Esophagus muscularis mucosa (tissue), 4 donors: Measurements from ENCODE around the gene SCAMP3. TPM values are rescaled to one million over a fixed set of nuclear protein-coding genes. Genes with fewer than 3 reads are reported as not detected.

ENCODE experiments used
- DNase-seq: peaks from one replicate; pipeline ENCODE4 v3.0.0-alpha.2; 2017; ENCODE audit errors: extremely low spot score
- H3K27ac ChIP-seq, 4 donors: fragments of 200-600 bp; sonication (generic); replicated peaks in 1 of 4; 1 replicate in 3 of 4; 2 replicates in 1 of 4; pipeline ENCODE4 v1.5.1; 2016 to 2019; ENCODE audit warnings: mild to moderate bottlenecking in 1 of 4
- H3K27me3 ChIP-seq, 4 donors: fragments of 200-600 bp; sonication (generic); one replicate each; pipeline versions ENCODE4 v1.5.1 to v1.6.0; 2016 to 2019
- H3K36me3 ChIP-seq, 4 donors: fragments of 200-600 bp; sonication (generic); one replicate each; pipeline ENCODE4 v1.5.1; 2016 to 2019
- H3K4me1 ChIP-seq, 4 donors: fragments of 200-600 bp; sonication (generic); one replicate each; pipeline ENCODE4 v1.5.1; 2016 to 2019
- H3K4me3 ChIP-seq, 4 donors: fragments of 200-600 bp; sonication (generic); 1 replicate in 2 of 4; 2 replicates in 2 of 4; pipeline ENCODE4 v1.5.1; 2016 to 2019; ENCODE audit warnings: mild to moderate bottlenecking in 4 of 4, moderate library complexity in 1 of 4
- H3K9me3 ChIP-seq, 4 donors: fragments of 200-600 bp; sonication (generic); 1 replicate in 3 of 4; 2 replicates in 1 of 4; pipeline ENCODE4 v1.5.1; 2016 to 2019
- EP300 ChIP-seq: sonication (generic); formaldehyde crosslinking; IDR thresholded peaks from one replicate; pipeline ENCODE4 v1.6.1; 2017; ENCODE audit warnings: antibody characterized with exemption
- POLR2A ChIP-seq: fragments of 450-650 bp; IDR thresholded peaks from one replicate; pipeline ENCODE4 v1.6.1; 2017; ENCODE audit warnings: antibody characterized with exemption, moderate library complexity, mild to moderate bottlenecking, low read depth
- POLR2AphosphoS5 ChIP-seq, 2 donors: sonication (generic); formaldehyde crosslinking; IDR thresholded peaks; one replicate each; pipeline ENCODE4 v1.6.1; 2017; ENCODE audit warnings: antibody characterized with exemption in 2 of 2
- WGBS: methylation state at CpG from one replicate; pipeline ENCODE4 v1.1.5; 2018; 5-methylcytosine and 5-hydroxymethylcytosine counted together
- intact Hi-C: fragments of 100-400 bp; cut with DNase I; formaldehyde crosslinking; loops from one replicate; pipeline ENCODE4 v1.15.1; 2023
- total RNA-seq, 4 donors: library from RNA; depleted of rRNA; stranded (reverse); fragments of >200 nt; gene quantifications; one replicate each; pipeline versions ENCODE4 v1.1.0 to v1.2.1, GENCODE V29; 2016
- TF ChIP-seq, protein P1 (sequence below), 3 experiments: fragments of 200-600 bp in 2 of 3; fragments of 450-650 bp in 1 of 3; sonication (generic) in 2 of 3; IDR thresholded peaks; one replicate each; pipeline ENCODE4 v1.5.1; 2017 to 2019; ENCODE audit warnings: antibody characterized with exemption in 3 of 3, mild to moderate bottlenecking in 2 of 3, moderate library complexity in 1 of 3

The SCAMP3 gene
- total RNA-seq, 4 donors from 2014 or later, result 33.6 to 56.0 (median 43.5) TPM

DNA sequence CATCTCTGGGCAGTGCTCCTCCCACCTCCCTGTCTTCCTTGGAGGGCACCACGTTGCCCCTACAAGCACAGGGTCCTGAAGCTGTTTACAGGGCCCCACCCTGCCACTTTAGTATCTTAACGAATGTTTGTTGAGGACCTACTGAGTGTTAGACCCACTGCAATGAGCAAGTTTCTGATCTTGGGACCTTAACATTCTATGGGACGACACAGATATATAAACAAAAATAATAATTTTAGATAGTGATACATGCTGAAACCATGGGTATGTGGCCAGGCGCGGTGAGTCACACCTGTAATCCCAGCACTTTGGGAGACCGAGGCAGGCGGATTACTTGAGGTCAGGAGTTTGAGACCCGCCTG is 17.0 kb downstream of the SCAMP3 start:
- TF ChIP-seq EP300 (no peak), POLR2AphosphoS5 (IDR thresholded peaks at IDR 0.05) (no peak), POLR2A (no peak)
- TF ChIP-seq, protein P1, sequence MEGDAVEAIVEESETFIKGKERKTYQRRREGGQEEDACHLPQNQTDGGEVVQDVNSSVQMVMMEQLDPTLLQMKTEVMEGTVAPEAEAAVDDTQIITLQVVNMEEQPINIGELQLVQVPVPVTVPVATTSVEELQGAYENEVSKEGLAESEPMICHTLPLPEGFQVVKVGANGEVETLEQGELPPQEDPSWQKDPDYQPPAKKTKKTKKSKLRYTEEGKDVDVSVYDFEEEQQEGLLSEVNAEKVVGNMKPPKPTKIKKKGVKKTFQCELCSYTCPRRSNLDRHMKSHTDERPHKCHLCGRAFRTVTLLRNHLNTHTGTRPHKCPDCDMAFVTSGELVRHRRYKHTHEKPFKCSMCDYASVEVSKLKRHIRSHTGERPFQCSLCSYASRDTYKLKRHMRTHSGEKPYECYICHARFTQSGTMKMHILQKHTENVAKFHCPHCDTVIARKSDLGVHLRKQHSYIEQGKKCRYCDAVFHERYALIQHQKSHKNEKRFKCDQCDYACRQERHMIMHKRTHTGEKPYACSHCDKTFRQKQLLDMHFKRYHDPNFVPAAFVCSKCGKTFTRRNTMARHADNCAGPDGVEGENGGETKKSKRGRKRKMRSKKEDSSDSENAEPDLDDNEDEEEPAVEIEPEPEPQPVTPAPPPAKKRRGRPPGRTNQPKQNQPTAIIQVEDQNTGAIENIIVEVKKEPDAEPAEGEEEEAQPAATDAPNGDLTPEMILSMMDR (IDR thresholded peaks at IDR 0.05), result no peak
- Histone ChIP-seq H3K4me3 (peak overlapping the region; percentile 56 to 68 (median 60)), H3K27ac (peak overlapping the region; percentile 83 to 92 (median 90)), H3K9me3 (peaks cover 0 to 3% (median 0%) of the 10 kb centered on the region in 4 donors), H3K36me3 (peaks cover 10 to 30% (median 19%) of the 10 kb centered on the region in 4 donors), H3K4me1 (peaks cover 17 to 47% (median 47%) of the 10 kb centered on the region in 4 donors), H3K27me3 (peaks cover 0 to 4% (median 0%) of the 10 kb centered on the region in 4 donors)
- intact Hi-C loops, result no loop called here
- DNase-seq, result no peak
- WGBS, result 44% methylated on average over 6 of the region's 8 CpGs

DNA sequence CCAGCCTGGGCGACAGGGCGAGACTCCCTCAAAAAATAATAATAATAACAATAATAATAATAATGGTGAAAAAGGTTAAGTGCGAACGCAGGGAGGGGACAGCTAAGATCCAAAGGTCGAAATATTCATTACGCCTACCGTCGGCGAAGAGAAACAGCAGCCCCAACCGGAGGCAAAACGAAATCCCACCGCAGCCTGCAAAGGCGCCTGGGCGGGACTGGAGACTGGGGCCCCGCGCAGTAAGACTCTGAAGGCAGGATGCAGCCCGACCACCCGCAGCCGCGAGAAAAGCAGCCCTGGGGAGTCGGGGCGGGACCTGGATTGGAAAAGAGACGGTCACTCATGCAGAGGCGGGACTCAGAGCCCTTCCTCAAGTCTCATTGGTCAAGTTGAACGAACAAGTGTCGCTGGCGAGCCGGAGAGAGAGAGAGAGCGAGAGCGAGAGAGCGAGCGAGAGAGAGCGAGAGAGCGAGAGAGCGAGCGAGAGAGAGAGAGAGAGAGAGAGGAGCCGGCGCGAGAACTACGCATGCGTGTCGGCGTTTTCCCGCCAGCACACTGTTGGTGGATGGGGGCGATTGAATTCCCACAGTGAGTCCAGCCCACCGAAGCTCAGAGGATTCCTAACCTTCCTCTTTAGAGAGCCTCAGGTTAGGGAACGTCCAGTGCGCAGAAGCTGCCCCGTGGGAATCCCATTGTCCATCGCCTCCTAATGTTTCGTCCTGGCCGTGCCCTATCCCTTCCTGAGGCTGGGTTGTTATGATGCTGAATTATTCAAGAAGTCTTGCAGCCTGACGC is 17.6 kb downstream of the SCAMP3 start:
- peaks cover 10 to 31% (median 20%) of the 10 kb centered on the region in 4 donors for H3K36me3 ChIP-seq
- H3K4me1 ChIP-seq, result peaks cover 17 to 50% (median 49%) of the 10 kb centered on the region in 4 donors
- peaks cover 0 to 4% (median 0%) of the 10 kb centered on the region in 4 donors for H3K27me3 ChIP-seq
- H3K9me3 ChIP-seq, result peaks cover 0 to 3% (median 0%) of the 10 kb centered on the region in 4 donors
- peak; percentile 99 for DNase-seq
- H3K27ac ChIP-seq, result peak overlapping the region; percentile 83 to 92 (median 90)
- H3K4me3 ChIP-seq, result peak overlapping the region; percentile 56 to 68 (median 60)
- intact Hi-C loops, result no loop called here
- under 1% methylated on average over 52 of the region's 53 CpGs for WGBS
- TF ChIP-seq POLR2AphosphoS5 (IDR thresholded peaks at IDR 0.05) (peak; percentile 94 to 95), POLR2A (peak; percentile 67), EP300 (no peak)
- TF ChIP-seq, protein P1 (IDR thresholded peaks at IDR 0.05), result peak; percentile 54 to 74 (median 66)

DNA sequence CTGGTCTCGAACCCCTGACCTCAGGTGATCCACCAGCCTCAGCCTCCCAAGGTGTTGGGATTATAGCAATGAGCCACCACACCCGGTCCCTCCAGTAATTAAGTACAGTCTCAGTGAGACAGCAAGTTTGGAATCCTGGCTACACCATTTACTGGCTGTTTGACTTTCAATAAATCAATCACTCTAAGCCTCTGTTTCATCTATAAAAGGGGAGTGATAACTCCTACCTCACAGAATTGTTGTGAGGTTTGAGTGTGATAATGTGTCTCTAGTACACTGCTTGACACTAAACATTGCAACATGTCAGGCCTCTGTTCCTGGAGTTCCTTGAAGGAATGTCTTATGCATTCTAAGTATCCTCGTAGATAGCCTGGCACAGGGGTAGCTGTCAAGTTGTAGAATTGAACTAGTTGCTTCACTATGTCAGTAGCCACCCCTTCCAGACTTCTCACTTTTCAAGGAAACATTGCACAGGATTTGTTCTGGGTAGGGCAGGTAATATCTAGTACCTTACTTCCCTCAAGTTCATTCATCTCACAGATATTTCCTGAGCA is 19.3 kb downstream of the SCAMP3 start:
- H3K9me3 ChIP-seq, result peaks cover 0 to 3% (median 0%) of the 10 kb centered on the region in 4 donors
- peaks cover 17 to 50% (median 49%) of the 10 kb centered on the region in 4 donors for H3K4me1 ChIP-seq
- H3K4me3 ChIP-seq, result peak overlapping the region; percentile 56 to 68 (median 60)
- H3K27me3 ChIP-seq, result peaks cover 0 to 4% (median 0%) of the 10 kb centered on the region in 4 donors
- H3K36me3 ChIP-seq, result peaks cover 7 to 30% (median 19%) of the 10 kb centered on the region in 4 donors
- DNase-seq, result no peak
- TF ChIP-seq POLR2AphosphoS5 (IDR thresholded peaks at IDR 0.05) (peak in 1 of 2 donors; percentile 20), EP300 (no peak), POLR2A (no peak)
- TF ChIP-seq, protein P1 (IDR thresholded peaks at IDR 0.05), result no peak
- intact Hi-C loops, result no loop called here
- H3K27ac ChIP-seq, result peak overlapping the region; percentile 83 to 92 (median 90)
- WGBS, result 81% methylated on average over 2 of the region's 3 CpGs

DNA sequence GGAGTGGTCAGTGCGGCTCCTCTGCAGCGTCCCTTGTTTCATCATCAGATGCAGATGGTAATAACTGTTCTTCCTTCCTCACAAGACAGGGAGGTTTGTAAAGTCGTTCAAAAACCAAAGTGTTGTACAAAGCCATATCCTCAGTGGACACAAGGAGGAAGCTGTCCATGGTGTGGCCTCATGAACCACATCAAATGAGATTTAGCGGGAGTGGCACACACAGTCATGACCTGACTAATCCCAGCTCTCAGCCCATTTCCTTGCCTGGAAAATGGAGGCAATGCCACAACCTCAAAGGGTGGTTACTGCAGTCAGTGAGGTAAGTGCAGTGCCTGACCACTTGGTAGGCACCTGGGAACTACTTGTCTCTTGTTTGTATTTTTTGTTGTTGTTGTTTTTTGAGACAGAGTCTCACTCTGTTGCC is 20.3 kb downstream of the SCAMP3 start:
- peaks cover 0 to 3% (median 0%) of the 10 kb centered on the region in 4 donors for H3K9me3 ChIP-seq
- peaks cover 0 to 4% (median 0%) of the 10 kb centered on the region in 4 donors for H3K27me3 ChIP-seq
- peak overlapping the region in 3 of 4 donors; percentile 8 to 92 (median 35) for H3K27ac ChIP-seq
- DNase-seq, result no peak
- H3K4me3 ChIP-seq, result no peak overlapping the region
- peaks cover 17 to 50% (median 49%) of the 10 kb centered on the region in 4 donors for H3K4me1 ChIP-seq
- TF ChIP-seq POLR2AphosphoS5 (IDR thresholded peaks at IDR 0.05) (no peak), POLR2A (no peak)
- TF ChIP-seq, protein P1 (IDR thresholded peaks at IDR 0.05), result no peak
- intact Hi-C loops, result no loop called here
- H3K36me3 ChIP-seq, result peaks cover 0 to 30% (median 20%) of the 10 kb centered on the region in 4 donors
- WGBS, result 75% methylated on average over 4 of the region's 4 CpGs
